H1 (cell line): ENCODE measurements around the gene PTPRD.

Source experiments
- ATF2 ChIP-seq: IDR thresholded peaks from 2 replicates; pipeline ENCODE4 v1.6.1; 2012; ENCODE audit warnings: low read length, inconsistent platforms
- EP300 ChIP-seq, 2 experiments: IDR thresholded peaks; 1 replicate in 1 of 2; 2 replicates in 1 of 2; pipeline ENCODE4 v1.6.1; 2011 to 2012; ENCODE audit warnings: low read depth in 2 of 2, low read length in 2 of 2, mild to moderate bottlenecking in 2 of 2, borderline replicate concordance in 1 of 2, inconsistent platforms in 1 of 2, moderate library complexity in 1 of 2
- EZH2 ChIP-seq: fragments of 200-600 bp; sonication (generic); IDR thresholded peaks from 2 replicates; pipeline ENCODE4 v1.7.1; 2012; ENCODE audit warnings: low read depth, mild to moderate bottlenecking, moderate library complexity, low read length, inconsistent platforms; ENCODE audit not compliant: severe bottlenecking
- POLR2A ChIP-seq, 2 experiments: IDR thresholded peaks; 1 replicate in 1 of 2; 2 replicates in 1 of 2; pipeline ENCODE4 v1.6.1; 2011; ENCODE audit warnings: low read depth in 2 of 2, low read length in 2 of 2, mild to moderate bottlenecking in 2 of 2; ENCODE audit errors: control extremely low read depth in 1 of 2
- POU5F1 ChIP-seq: IDR thresholded peaks from 2 replicates; pipeline ENCODE4 v1.6.1; 2011; ENCODE audit warnings: low read depth, mild to moderate bottlenecking, low read length, moderate library complexity
- RBBP5 ChIP-seq: IDR thresholded peaks from 2 replicates; pipeline ENCODE4 v1.7.1; 2012; ENCODE audit warnings: low read depth, mild to moderate bottlenecking, inconsistent platforms, low read length, moderate library complexity, borderline replicate concordance
- SIN3A ChIP-seq, 2 experiments: IDR thresholded peaks in 1 of 2; conservative IDR thresholded peaks in 1 of 2; 2 replicates each; pipeline ENCODE4 v1.6.1; 2011 to 2012; ENCODE audit warnings: low read length in 2 of 2, improper control_type of control experiment in 1 of 2, low read depth in 1 of 2, mild to moderate bottlenecking in 1 of 2
- SIX5 ChIP-seq: IDR thresholded peaks from 2 replicates; pipeline ENCODE4 v1.6.1; 2011; ENCODE audit warnings: mild to moderate bottlenecking, low read depth, low read length
- TBP ChIP-seq: IDR thresholded peaks from 2 replicates; pipeline ENCODE4 v1.6.1; 2011; ENCODE audit warnings: low read depth, low read length, improper control_type of control experiment
- TF ChIP-seq, protein P1 (sequence below), 3 experiments: IDR thresholded peaks; 1 replicate in 2 of 3; 2 replicates in 1 of 3; pipeline versions ENCODE4 v1.5.1 to v1.6.1; 2011; ENCODE audit warnings: low read length in 3 of 3, mild to moderate bottlenecking in 3 of 3, inconsistent platforms in 2 of 3, low read depth in 1 of 3, moderate library complexity in 1 of 3; ENCODE audit not compliant: insufficient read depth in 1 of 3; ENCODE audit errors: control extremely low read depth in 1 of 3
- TF ChIP-seq, protein P2 (sequence below): IDR thresholded peaks from 2 replicates; pipeline ENCODE4 v1.6.1; 2011; ENCODE audit warnings: low read length, improper control_type of control experiment

DNA sequence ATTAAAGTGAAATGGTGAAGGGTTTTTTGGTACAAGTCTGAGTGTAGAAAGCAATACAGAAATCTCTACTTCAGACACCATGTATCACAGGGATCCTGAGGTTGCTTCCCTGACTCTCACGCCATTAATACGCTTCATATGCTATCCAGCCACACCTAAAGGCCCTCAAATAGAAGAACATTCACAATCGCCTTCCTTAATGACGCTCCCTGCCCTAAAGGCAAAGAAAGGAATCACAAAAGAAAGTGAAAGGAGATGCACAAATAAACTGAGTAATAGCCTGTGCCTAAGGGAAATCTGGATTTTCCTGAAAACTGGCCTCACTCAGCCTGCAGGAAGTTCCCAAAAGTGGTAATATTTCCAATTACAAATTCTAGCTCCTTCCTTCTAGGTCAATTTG lies 1810.6 kb downstream of the PTPRD start:
- TF ChIP-seq EZH2, result no peak
- no peak for TF ChIP-seq RBBP5
- TF ChIP-seq POU5F1, result no peak
- TF ChIP-seq, protein P1, sequence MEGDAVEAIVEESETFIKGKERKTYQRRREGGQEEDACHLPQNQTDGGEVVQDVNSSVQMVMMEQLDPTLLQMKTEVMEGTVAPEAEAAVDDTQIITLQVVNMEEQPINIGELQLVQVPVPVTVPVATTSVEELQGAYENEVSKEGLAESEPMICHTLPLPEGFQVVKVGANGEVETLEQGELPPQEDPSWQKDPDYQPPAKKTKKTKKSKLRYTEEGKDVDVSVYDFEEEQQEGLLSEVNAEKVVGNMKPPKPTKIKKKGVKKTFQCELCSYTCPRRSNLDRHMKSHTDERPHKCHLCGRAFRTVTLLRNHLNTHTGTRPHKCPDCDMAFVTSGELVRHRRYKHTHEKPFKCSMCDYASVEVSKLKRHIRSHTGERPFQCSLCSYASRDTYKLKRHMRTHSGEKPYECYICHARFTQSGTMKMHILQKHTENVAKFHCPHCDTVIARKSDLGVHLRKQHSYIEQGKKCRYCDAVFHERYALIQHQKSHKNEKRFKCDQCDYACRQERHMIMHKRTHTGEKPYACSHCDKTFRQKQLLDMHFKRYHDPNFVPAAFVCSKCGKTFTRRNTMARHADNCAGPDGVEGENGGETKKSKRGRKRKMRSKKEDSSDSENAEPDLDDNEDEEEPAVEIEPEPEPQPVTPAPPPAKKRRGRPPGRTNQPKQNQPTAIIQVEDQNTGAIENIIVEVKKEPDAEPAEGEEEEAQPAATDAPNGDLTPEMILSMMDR (IDR thresholded peaks at IDR 0.05; ENCODE audit: control extremely low read depth in 1 of 3, insufficient read depth in 1 of 3, low read depth in 1 of 3, low read length in 3 of 3), result no peak
- TF ChIP-seq ATF2, result no peak
- no peak for TF ChIP-seq SIN3A (conservative IDR thresholded peaks at IDR 0.05 in 1 of 2, IDR thresholded peaks at IDR 0.05 in 1 of 2; ENCODE audit: low read depth in 1 of 2, low read length in 2 of 2)
- no peak for TF ChIP-seq POLR2A (IDR thresholded peaks at IDR 0.05; ENCODE audit: control extremely low read depth in 1 of 2, low read depth in 2 of 2, low read length in 2 of 2)
- no peak for TF ChIP-seq SIX5
- TF ChIP-seq TBP, result no peak
- TF ChIP-seq, protein P2, sequence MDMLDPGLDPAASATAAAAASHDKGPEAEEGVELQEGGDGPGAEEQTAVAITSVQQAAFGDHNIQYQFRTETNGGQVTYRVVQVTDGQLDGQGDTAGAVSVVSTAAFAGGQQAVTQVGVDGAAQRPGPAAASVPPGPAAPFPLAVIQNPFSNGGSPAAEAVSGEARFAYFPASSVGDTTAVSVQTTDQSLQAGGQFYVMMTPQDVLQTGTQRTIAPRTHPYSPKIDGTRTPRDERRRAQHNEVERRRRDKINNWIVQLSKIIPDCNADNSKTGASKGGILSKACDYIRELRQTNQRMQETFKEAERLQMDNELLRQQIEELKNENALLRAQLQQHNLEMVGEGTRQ, result no peak
- no peak for TF ChIP-seq EP300 (IDR thresholded peaks at IDR 0.05; ENCODE audit: borderline replicate concordance in 1 of 2, low read depth in 2 of 2, low read length in 2 of 2)
